HUES64 (cell line): ENCODE data around the gene KCTD15. TPM values are rescaled to one million over a fixed set of nuclear protein-coding genes. Genes with fewer than 3 reads are reported as not detected.

Source experiments
- H3K27ac ChIP-seq: 2 replicates; pipeline ENCODE4 v1.7.0; 2013; ENCODE audit warnings: low read depth, low read length, inconsistent platforms
- H3K27me3 ChIP-seq: 2 replicates; pipeline ENCODE4 v1.6.1; 2013; ENCODE audit warnings: mild to moderate bottlenecking, low read length; ENCODE audit not compliant: insufficient read depth
- H3K36me3 ChIP-seq: 2 replicates; pipeline ENCODE4 v1.6.1; 2013; ENCODE audit warnings: mild to moderate bottlenecking, low read length; ENCODE audit not compliant: insufficient read depth
- H3K4me1 ChIP-seq: 2 replicates; pipeline ENCODE4 v1.6.1; 2013; ENCODE audit warnings: mild to moderate bottlenecking, low read length, moderate library complexity; ENCODE audit not compliant: insufficient read depth
- H3K4me3 ChIP-seq: 2 replicates; pipeline ENCODE4 v1.5.1; 2013; ENCODE audit warnings: mild to moderate bottlenecking, low read length, moderate library complexity
- H3K9ac ChIP-seq: 2 replicates; pipeline ENCODE4 v1.6.1; 2013; ENCODE audit warnings: mild to moderate bottlenecking, low read depth, low read length
- H3K9me3 ChIP-seq: 2 replicates; pipeline ENCODE4 v1.6.1; 2013; ENCODE audit warnings: low read depth, low read length; ENCODE audit not compliant: insufficient read depth
- WGBS: fragments of 150-250, 120-280 bp; methylation state at CpG from one replicate; pipeline ENCODE4 v1.1.7; 2013; ENCODE audit warnings: missing lambda C conversion rate; 5-methylcytosine and 5-hydroxymethylcytosine counted together
- polyA plus RNA-seq, 2 experiments: library from polyadenylated mRNA; stranded (reverse); fragments of 50-300 nt; gene quantifications; one replicate each; pipeline ENCODE4 v1.2.3, GENCODE V29; 2013

Gene KCTD15, protein sequence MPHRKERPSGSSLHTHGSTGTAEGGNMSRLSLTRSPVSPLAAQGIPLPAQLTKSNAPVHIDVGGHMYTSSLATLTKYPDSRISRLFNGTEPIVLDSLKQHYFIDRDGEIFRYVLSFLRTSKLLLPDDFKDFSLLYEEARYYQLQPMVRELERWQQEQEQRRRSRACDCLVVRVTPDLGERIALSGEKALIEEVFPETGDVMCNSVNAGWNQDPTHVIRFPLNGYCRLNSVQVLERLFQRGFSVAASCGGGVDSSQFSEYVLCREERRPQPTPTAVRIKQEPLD
- 32.5 TPM for polyA plus RNA-seq (2013, experiment 1 of 2)
- polyA plus RNA-seq (2013, experiment 2 of 2) = 30.8 TPM

DNA sequence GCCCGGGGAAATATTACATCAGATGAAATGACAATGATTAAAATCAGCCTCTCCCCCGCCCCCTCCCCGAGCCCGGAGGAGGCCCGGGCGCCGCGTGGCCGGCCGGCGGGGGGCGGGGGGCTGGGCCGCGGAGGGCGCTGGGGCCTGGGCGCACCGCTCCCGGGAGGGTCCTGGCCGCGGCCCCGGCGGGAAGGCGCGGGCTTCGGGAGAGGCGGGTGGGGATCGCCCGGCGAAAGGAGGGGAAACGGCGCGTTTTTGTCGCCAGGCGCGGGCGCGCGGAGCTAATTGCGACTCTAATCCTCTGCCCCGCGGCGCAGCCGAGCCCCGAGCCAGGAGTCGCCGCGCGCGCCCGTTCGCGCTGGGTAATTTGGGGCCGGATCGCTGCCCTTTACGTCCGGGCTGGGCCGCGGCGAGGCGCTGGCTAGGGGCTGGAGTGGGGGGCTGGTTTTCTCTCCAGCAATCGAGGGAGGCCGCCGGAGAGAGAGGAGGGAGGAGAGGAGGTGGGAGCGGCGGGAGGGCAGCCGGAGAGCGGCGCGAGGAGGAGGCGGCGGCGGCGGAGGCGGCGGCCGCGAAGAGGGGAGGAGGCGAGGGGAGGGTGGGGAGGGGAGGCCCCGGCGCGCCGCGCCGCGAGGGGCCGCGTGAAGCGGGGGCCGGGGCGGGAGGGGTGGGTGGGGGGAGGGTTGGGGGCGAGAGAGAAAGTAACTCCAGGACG is at the start of gene KCTD15:
Gene KCTD15 (plus strand): TSS at position 707 of the 712 bp plus-strand sequence. CDS start 3,585 bp downstream, outside the sequence.
- Histone ChIP-seq H3K4me3 (peak within 1 kb of the TSS; percentile 95), H3K27me3 (no peaks in the 10 kb centered on the region), H3K9ac (peak within 1 kb of the TSS; percentile 96), H3K36me3 (peaks cover 18% of the 10 kb centered on the region), H3K27ac (peak within 1 kb of the TSS; percentile 99), H3K4me1 (peaks cover 32% of the 10 kb centered on the region), H3K9me3 (no peaks in the 10 kb centered on the region)
- WGBS = under 1% methylated on average over 76 of the region's 92 CpGs

DNA sequence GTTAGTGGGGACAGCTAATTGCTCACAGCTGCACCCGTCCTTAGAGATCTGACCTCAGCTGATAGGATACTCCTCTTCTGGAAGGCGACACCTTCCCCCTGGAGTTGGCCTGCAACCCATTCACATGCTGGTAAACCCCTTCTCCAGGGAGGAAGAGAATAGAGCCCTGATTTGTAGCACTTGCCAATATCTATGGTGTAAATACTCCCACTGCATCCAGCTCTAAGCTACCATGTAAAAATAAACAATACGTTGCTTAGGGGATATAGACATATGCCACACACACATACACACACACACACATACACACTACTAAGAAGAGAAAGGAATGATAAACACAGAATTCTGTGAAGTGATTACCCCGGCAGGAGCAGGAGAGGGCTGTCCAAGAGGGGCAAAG is 49.4 kb upstream of the KCTD15 start:
- Histone ChIP-seq H3K9ac (no peak overlapping the region), H3K4me1 (no peaks in the 10 kb centered on the region), H3K27ac (no peak overlapping the region), H3K36me3 (no peaks in the 10 kb centered on the region), H3K27me3 (no peaks in the 10 kb centered on the region), H3K4me3 (no peak overlapping the region), H3K9me3 (no peaks in the 10 kb centered on the region)
- WGBS = 78% methylated on average over 4 of the region's 4 CpGs

DNA sequence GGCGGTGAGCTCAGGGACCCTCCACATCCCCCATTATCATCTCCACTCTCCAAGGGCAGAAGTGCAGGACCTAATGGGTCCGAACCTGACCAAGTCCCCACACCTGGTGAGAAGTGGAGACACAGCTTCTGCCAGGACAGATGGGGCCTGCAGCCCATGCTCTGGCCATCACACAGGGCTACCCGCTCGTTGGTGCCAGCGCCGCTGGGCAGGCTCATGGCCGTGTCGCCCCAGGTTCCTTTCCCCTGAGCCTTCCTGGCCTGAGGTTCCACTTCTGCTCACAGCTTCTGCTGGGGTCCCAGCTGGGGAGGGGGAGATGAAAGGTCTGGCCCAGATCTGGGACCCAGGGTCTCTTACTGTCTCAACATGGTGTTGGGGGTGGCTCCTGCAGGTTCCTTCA is 48.4 kb upstream of the KCTD15 start:
- no peaks in the 10 kb centered on the region for H3K9me3 ChIP-seq
- no peaks in the 10 kb centered on the region for H3K36me3 ChIP-seq
- H3K27ac ChIP-seq = no peak overlapping the region
- no peak overlapping the region for H3K9ac ChIP-seq
- no peak overlapping the region for H3K4me3 ChIP-seq
- no peaks in the 10 kb centered on the region for H3K27me3 ChIP-seq
- 92% methylated on average over 8 of the region's 8 CpGs for WGBS
- H3K4me1 ChIP-seq = no peaks in the 10 kb centered on the region

DNA sequence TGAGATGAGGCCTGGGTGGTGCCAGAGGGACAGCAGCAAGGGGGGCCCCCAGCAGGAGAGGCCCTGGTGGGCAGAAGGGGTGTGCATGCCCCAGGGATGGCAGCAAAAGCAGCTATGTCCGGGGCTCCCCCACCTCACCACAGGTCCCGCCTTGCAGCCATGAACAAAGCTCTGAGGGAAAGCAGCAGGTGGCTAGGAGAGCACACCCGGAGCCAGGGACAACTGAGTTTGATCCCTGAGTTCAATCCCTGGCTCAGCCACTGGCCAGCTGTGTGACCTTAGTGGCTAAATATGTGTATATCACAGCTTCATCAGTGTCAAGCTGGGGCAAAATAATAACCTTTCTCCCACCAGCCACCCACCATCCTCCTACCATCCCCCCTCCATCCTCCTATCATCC is 47.7 kb upstream of the KCTD15 start:
- Histone ChIP-seq H3K9ac (no peak overlapping the region), H3K36me3 (no peaks in the 10 kb centered on the region), H3K9me3 (no peaks in the 10 kb centered on the region), H3K4me1 (no peaks in the 10 kb centered on the region), H3K27ac (no peak overlapping the region), H3K27me3 (no peaks in the 10 kb centered on the region), H3K4me3 (no peak overlapping the region)
- 85% methylated on average over 3 of the region's 3 CpGs for WGBS

DNA sequence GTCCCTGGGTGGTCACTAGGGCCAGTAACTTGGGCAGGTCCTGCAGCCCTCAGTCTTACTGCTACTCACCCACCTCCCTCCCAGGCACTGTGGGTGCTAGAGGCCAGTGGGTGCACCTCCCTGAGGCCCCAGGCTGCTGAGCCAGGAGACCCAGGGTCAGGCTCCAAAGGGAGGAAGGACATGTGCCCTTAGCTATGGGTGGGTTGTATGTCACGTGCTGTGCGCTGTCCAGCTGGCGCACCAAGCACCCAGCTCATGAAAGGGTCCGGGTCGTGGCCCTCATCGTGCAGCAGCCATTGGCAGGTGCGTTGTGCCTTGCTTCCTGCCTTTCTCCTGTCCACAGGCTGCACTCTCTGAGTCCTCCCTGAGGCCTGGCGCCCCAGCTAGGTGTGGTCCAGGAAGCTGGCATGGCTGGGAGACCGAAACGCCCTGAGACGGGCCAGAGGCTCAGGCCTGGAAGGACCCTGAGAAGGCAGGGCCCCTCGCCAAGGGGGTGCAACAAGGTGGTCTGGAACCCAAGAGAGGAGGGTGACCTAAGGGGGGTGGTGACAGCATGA is 47.0 kb upstream of the KCTD15 start:
- H3K4me1 ChIP-seq = no peaks in the 10 kb centered on the region
- no peak overlapping the region for H3K4me3 ChIP-seq
- no peak overlapping the region for H3K9ac ChIP-seq
- 91% methylated on average over 12 of the region's 12 CpGs for WGBS
- no peak overlapping the region for H3K27ac ChIP-seq
- no peaks in the 10 kb centered on the region for H3K27me3 ChIP-seq
- H3K36me3 ChIP-seq = no peaks in the 10 kb centered on the region
- no peaks in the 10 kb centered on the region for H3K9me3 ChIP-seq

DNA sequence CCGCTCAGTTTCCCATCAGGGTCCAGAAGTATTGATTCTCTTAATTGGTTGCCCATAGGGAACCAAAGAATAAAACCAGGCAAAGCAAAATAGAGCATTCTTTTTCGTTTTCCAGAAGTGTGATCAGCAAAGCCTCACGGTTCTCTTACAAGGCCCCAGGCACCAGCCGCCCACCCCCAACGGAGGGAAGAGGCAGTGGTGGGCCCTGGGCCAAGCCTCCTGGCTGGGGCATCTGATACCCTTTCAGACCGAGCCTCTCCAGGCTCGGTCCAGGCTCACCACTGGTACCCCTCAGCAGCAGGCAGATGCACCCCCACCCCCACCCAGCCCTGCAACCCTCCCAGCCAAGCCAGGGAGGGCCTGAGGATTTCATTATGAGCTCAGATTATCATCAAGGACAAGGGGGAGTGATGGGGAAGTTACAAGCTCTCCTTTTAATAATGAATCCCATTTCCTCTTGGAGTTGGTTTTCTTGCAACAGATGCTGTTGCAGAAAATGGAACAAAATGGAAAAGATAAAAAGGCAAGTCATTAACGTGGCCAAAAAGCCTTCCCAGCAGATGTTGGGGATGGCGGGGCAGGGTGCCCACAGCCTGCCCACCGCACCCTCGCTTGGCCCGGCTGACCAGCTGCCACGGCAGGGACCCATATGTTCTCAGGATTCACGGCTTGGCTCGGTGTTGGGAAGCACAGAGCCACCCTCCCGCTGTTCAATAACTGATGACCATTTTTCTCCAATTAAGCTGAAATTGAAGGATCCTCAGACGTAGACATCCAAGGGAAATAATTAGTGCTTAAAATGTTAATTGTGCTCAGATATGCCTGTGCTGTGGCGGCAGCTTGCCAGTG is 45.9 kb upstream of the KCTD15 start:
- Histone ChIP-seq H3K4me3 (no peak overlapping the region), H3K9me3 (no peaks in the 10 kb centered on the region), H3K27ac (no peak overlapping the region), H3K27me3 (no peaks in the 10 kb centered on the region), H3K9ac (no peak overlapping the region), H3K4me1 (no peaks in the 10 kb centered on the region), H3K36me3 (no peaks in the 10 kb centered on the region)
- WGBS = 89% methylated on average over 18 of the region's 18 CpGs

DNA sequence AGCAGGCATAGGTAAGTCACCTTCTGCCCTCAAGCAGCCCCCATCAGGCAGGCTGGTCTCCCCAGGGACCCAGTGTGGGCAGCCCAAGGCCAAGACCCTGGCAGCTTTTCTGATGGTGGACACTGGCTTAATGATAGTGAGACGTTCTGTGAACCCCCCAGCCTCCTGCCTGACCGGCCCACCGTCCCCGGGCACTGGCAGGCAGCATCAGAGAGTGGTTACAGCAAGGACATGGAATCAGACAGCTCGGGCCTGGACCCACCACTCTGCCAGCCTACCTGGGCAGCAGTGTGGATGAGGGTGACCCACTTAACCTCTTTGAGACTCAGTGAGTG is 45.3 kb upstream of the KCTD15 start:
- no peaks in the 10 kb centered on the region for H3K9me3 ChIP-seq
- H3K9ac ChIP-seq = no peak overlapping the region
- H3K4me1 ChIP-seq = no peaks in the 10 kb centered on the region
- WGBS = 90% methylated on average over 5 of the region's 5 CpGs
- H3K27me3 ChIP-seq = no peaks in the 10 kb centered on the region
- H3K36me3 ChIP-seq = no peaks in the 10 kb centered on the region
- no peak overlapping the region for H3K4me3 ChIP-seq
- H3K27ac ChIP-seq = no peak overlapping the region

DNA sequence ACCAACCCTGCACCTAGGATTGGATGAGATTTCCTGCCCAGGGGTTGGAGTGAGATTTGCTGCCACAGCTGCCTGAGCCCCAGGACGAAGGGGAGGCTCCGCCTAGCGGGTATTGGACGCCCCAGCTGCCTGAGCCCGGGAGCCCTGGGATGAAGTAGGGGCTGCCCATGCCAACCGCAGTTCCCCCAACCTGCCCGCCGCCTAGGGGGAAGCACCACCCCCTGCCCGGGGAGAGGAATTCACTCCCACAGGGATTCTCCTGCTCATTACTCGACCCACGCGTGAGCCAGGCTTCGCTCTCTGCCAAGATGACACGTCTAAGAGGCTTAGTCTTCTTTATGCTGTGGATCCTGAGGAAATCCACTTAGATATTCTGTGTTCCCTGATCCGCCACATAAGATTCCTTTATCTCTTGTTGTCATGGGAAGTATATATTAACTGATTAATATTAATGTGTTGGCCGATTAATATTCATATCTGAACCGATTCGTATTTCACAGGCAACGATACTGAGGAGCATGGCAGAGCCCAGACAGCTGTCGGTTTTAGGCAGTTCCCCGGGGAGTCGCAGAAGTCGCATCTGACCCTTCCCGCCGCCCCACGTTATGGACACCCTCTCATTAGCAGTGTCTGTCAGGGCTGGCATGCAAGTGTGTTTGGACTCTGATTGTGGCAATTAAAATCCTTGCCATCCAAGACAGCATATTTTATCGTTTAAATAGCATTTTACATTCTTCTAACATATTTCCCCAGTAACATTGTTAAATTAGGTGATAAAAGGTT is 44.5 kb upstream of the KCTD15 start:
- WGBS = 84% methylated on average over 25 of the region's 27 CpGs
- no peaks in the 10 kb centered on the region for H3K36me3 ChIP-seq
- no peaks in the 10 kb centered on the region for H3K27me3 ChIP-seq
- no peaks in the 10 kb centered on the region for H3K4me1 ChIP-seq
- H3K9me3 ChIP-seq = no peaks in the 10 kb centered on the region
- H3K9ac ChIP-seq = no peak overlapping the region
- H3K4me3 ChIP-seq = no peak overlapping the region
- H3K27ac ChIP-seq = no peak overlapping the region

DNA sequence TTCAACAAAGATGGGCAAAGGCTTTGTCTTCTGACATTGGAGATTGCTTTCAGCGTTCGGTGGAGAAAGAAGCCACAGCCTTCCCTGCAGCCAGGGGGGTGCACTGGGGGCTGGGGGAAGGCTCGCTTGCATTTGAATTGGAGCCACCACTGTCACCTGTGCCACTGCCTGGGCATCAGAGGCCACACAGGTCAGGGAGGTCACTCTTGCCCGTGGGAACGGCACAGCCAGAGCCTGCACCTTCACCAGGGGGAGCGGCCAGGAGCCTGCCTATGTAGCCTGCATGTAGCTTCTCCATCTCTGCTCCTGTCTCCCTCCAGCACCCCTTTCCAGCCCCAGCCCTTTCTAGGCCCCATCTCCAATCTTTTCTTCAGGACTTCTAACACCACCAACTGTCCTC is 43.7 kb upstream of the KCTD15 start:
- WGBS = 91% methylated on average over 6 of the region's 6 CpGs
- H3K27ac ChIP-seq = no peak overlapping the region
- no peaks in the 10 kb centered on the region for H3K9me3 ChIP-seq
- H3K4me3 ChIP-seq = no peak overlapping the region
- H3K9ac ChIP-seq = no peak overlapping the region
- no peaks in the 10 kb centered on the region for H3K27me3 ChIP-seq
- no peaks in the 10 kb centered on the region for H3K4me1 ChIP-seq
- no peaks in the 10 kb centered on the region for H3K36me3 ChIP-seq

DNA sequence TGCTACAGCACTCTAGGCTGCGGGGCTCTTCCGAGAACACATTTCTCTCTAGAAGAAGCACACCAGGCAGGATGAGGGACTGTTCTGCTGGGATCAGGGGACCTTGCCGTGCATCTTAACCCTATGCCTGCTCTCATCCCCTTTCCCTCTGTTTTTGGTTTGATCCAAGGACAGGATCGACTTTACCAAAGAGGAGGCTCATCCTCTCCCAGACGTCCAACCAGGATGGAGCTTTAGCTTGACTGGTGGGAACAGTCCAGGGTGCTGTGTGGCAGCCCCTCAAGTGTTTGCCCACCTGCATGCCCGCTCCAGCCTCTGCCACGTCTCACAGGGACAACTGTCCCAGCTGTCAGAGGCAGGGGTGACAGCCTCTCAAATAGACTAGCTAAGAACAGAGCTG is 42.3 kb upstream of the KCTD15 start:
- no peaks in the 10 kb centered on the region for H3K36me3 ChIP-seq
- H3K4me3 ChIP-seq = no peak overlapping the region
- no peaks in the 10 kb centered on the region for H3K9me3 ChIP-seq
- WGBS = 78% methylated on average over 7 of the region's 7 CpGs
- H3K27ac ChIP-seq = no peak overlapping the region
- H3K9ac ChIP-seq = no peak overlapping the region
- no peaks in the 10 kb centered on the region for H3K27me3 ChIP-seq
- no peaks in the 10 kb centered on the region for H3K4me1 ChIP-seq
